GM18867 (cell line): ENCODE measurements around the gene NAA10.
A peak's percentile ranks its signal among the peaks of the same experiment; 100 is the strongest.

Experiments
- ATAC-seq: cut with Tn5 transposase; IDR thresholded peaks from one replicate; pipeline ENCODE4 v1.9.1; 2021; ENCODE audit warnings: mild to moderate bottlenecking, moderate library complexity; ENCODE audit not compliant: unreplicated experiment

Gene NAA10

DNA sequence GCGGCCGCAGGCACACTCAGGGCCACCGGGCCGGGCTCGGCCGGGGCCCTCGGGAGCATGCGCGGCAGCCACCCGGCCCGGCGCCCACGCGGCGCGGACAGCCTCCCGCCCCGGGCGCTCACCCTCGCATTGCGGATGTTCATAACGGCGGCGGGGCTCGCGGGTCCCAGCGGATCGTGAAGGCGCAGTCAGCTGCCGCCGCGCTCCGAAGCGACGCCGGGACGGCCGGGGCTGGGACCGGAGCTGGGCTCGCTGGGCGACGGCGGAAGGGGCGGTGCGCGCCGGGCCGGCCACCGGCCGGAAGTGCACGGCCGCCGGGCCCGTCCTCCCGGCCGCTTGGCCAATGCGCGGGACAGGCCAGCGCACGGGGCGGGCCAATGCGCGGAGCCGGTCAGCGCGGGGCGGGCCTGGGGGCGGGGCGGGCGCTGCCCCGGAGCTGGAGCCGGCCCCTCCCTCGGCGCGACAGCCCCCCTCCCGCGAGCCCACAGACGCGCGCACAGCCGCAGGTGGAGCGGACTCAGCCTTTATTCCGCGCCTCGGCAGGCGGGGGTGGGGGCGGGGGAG is at the start of gene NAA10:
TSS of gene NAA10 (minus strand) at position 276 of the 564 bp plus-strand sequence. CDS start at position 143, 133 bp downstream.
- peak; percentile 91 for ATAC-seq

DNA sequence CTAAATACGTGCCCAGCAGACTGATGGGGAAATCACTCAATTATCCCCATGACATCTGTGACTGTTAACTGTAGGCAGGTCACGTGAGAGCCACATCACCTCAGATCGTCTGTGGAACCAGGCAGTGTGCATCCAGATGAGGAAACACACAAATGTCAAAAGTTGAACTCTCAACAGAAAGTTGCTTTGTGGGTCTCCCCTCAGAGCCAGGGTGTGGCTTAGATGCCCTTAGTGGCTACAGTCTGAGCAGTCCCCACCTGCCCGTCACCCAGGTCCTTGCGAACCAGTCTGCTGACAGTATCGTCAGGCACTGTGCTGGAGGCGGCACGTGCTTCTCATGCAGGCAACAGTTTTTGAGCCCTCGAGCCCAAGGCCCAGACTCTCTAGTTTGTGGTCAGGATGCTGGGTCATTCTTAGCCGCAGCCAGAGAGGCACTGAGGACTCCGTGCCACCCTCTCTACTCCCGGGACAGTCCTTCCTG is 48.5 kb upstream of the NAA10 start:
- no peak for ATAC-seq

DNA sequence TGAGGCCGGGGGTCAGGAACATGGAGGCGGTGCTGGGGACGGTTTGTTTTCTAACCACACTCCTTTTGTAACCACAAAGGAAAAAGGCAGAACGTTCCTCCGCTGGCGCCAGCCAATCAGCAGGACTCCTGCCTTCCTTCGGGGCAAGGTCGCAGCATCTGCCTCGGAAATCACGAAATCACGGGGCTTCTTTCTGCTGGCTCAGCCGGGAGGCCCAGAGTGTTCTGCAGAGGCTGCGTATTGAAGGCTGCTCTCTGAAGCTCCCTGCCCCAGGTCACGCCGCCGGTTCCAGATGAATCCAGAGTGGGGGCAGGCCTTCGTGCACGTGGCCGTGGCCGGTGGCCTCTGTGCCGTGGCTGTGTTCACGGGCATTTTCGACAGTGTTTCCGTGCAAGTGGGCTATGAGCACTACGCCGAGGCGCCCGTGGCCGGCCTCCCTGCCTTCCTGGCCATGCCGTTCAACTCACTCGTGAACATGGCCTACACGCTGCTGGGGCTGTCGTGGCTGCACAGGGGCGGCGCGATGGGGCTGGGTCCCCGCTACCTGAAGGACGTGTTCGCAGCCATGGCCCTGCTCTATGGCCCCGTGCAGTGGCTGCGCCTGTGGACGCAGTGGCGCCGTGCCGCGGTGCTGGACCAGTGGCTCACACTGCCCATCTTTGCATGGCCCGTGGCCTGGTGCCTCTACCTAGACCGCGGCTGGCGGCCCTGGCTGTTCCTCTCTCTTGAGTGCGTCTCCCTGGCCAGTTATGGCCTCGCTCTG is 47.1 kb upstream of the NAA10 start:
- ATAC-seq: no peak

DNA sequence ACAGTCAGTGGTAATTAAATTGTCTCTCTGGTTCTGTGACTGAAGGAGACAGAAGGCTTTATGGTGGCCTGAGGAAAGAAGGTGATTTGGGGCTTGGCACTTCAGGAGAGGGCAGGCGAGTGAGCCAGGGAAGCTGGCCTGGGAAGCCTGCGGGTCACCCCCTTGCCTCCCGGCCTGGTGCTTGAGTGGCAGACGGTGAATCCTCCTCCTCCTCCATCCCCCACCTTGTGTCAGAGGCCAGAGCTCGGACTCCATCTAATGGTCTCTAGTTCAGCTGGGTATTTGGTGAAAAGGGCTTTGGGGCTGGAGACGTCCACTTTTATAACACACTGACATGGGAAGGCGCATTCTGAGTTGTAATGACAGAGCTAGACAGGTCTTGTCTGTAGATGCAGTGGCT is 46.4 kb upstream of the NAA10 start:
- ATAC-seq: no peak

DNA sequence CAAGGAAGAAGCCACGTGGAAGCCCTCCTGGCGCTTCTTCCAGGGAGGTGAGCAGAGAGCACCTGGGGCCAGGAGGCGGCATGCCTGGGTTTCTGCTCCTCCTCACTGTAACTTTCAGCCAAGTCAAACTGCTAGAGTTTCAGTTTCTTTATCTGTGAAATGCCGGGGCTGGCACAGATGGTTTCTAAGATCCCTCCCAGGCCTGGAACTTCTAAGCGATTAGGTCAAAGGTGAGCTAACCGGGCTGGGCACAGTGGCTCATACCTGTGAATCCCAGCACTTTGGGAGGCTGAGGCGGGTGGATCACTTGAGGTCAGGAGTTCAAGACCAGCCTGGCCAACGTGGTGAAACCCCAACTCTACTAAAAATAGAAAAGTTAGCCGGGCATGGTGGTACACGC is 45.6 kb upstream of the NAA10 start:
- peak; percentile 76 for ATAC-seq

DNA sequence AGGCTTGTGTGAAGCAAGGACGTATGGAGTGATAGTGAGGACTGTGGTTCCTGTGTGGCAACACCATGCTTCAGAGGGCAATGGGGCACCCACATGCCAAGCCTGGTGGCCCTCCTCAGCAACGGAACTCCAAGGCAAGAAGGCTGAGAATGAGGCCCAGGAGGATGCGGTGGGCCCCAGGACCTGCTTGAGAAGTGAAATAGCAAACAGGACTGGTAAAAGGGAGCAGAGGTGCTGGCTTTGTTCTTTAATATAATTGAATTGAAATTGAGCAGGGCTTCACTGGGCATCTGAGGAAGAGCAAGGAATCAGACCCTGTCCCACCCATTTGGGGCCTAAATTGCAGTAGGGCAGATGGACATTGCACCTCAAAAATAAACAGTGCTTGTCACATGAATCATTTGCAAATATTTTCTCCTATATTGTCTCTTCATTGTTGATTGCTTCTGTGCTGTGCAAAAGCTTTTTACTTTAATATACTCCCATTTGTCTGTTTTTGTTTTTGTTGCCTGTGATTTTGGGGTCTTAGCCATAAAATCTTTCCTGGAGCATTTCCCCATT is 40.0 kb upstream of the NAA10 start:
- no peak for ATAC-seq

DNA sequence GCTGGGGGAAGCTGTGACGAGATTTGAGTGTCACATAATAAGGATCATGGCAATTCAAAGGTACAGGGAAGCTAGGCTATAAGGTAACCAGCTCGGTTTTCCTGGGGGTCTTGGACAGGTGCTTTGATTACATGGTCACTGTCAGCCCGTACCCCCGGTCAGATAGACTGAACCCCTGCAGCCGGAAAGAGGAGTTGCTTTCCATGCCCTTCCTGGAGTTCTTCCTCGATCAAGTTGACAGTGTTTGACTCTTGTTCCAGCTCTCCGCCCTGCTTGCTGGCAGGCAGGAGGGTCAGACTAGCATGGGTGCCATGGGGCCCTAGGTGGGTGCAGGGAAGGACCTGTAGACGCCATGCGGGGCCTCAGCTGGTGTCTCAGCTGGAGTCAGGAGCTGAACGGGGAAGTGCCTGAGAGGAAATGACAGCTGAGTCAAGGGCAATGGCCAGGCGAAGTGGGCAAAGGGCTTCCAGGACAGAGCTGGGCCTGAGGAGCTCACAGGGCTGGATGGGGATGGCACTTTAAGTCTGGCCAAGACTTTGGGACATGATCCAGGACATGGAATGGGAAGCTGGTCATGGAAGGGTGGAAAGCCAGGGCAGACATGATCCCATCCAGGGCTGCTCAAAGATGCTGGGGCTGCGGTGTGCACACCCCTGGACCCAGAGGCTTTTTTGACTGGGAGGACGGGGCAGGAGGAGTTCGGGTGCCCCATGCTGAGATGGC is 39.3 kb upstream of the NAA10 start:
- no peak for ATAC-seq

DNA sequence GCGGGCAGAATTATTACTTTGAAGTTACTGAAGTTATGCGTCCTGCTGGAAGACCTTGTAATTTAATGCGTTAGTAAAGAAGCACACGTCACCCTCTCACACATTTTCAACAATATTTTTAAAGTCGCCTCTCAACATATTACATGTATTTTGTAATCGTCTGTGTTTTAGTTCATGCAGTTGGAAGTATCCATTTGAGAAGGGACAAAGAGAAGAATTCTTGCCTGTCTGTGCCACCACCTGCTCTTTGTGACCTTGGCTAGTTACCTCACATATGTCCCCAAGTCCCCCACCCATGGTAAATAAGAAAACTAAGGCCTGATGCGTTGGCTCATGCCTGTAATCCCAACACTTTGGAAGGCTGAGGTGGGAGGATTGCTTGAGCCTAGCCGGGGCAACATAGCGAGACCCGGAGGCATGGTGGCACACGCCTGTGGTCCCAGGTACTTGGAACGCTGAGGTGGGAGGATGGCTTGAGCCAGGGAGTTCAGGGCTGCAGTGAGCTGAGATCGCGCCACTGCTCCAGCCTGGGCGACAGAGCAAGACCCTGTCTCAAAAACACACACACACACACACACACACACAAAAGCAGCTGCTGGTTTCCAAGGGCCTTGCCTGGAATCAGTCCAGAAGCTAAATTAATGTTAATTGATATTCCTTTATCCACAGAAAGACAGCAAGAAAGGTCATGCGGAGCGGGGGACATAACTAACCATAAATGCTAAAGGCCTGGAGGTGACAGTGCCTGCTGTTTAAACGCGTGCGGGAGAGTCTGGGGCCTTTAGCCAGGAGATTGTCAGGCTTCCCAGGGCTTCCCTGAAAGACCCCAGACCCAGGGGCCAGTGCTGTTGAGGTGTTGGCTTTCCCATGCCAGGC is 38.5 kb upstream of the NAA10 start:
- no peak for ATAC-seq

DNA sequence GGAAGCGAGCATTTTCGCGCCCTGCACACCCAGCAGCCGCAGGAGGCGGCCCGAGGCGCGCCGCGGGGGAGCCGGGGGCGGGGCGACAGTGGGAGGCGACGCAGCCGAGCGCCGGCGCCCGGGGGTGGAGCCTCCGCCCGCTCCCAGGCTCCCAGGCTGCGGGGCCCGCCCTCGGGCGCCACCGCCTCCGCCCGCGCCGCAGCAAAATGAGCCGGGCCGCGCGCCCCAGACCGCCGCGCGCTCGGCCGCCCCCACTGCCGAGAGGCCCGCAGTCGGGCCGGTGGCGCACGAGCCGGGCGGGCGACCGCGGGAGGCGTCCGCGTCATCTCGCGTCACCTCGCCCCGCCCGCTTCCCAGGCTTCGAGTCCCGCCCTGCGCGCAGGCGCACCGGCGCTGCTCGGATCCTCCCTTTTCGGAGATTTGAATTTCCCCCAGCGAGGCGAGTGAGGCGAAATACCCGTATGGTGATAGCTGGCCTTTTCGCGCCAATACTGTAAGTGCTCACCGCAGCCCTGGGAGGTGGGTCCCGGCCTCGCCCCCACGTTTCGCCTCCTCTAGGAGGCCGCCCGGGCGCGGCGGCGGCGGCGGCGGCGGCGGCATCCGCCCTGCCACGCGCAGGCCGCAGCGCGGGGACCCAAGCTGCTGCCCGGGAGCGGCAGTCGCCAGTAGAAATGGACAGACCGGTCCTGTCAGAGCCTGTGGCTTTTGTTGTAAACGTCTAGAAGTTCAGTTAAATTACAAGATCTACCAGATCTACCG is 37.7 kb upstream of the NAA10 start, which contains the start of gene TMEM187:
TSS of gene TMEM187 (plus strand) at position 387 of the 759 bp plus-strand sequence. CDS start 9,309 bp downstream, outside the sequence.
- peak; percentile 57 for ATAC-seq

DNA sequence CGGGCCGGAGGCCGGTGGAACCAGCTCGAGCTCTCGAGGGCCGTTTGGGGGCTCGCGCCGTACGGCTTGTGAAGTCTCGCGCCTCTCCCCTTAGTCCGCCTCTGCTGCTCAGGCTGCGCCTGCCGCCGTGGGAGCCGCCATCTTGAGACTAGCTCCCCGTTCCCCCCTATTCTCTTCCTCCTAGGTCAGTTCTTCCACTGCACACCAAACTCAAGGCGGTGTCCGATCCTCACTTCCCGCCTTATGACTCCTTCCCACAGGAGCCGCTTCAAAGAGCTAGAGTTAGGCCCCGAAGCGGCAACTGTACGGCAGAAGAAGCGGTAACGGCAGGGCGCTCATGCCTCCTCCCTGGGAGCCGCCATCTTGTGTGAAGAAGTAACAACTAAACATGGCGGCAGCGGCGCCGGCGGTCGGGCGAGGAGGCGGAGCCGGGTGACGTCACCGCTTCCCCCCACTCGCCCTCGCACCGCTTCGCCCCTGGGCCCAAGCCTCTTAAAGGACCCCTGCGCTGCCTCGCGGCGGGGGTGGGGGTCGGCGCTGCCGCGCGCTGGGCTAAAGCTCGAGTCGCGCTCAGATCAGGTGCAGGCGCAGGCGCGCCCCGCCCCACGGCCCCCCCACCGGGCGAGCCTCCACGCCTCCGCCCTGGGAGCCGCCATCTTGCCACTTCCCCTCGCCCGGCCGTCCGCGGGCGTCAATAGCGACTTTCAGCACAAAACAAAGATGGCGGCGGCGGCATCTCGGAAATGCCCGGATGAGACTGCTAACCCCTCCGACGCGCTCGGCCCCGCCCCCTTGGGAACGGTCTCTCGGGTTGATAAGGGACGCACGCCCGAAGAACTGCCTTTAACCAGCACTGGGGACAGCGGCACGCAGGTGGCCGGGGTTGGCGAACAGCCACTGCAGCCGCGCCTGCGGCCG is 36.9 kb upstream of the NAA10 start, which contains the start of gene HCFC1:
TSS of gene HCFC1 (minus strand) at position 369 of the 918 bp plus-strand sequence. CDS start 978 bp downstream, outside the sequence.
- peak; percentile 51 for ATAC-seq

DNA sequence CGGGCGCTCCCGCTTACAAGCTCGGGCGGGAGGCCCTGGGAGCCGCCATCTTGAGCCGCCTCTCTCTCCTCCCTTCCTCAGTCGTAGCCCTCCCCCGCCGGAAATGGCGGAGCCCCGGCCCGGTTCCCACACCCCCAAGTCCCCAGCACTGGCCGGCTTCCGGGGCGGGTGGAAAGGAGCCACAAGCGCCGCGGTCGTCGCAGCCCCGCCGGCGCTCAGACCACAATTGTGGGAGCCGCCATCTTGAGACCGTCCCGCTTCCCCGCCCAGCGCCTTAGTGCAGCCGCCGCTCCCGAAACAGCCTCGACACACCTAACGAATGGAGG is 36.2 kb upstream of the NAA10 start:
- ATAC-seq: peak; percentile 44

DNA sequence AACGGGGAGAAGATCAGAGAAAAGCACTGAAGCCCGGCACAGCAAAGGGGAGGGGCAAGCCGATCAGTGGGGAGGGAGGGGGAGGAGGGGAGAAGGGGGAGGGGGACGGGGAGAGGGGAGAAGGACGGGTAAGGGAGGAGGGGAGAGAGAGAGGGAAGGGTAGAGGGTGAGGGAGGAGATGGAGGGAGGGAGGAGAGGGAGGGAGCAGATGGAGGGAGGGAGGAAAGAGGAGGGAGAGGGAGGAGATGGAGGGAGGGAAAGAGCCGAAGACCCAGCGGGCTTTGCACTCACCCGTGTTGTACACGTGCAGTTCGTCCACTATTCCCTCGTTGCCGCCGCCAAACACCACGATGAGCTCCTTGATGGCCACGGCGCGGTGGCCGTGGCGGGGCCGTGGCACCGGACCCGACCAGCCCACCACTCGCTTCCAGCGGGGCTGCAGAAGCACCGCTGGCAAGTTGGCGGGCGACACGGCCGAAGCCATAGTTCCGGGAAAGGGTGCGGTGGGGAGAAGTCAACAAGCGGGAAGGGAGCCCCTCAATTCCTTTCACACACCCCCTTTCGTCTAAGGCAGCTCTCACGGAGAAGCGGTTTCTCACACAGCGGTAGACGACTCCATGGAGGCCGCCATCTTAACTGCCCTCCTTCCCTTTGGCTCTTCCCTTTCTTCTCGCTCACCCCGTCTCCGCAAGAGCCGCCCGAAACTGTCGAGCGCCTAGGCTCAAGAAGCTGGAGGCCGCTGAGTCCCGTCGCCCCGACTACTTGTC is 35.7 kb upstream of the NAA10 start:
- ATAC-seq: peak; percentile 3

DNA sequence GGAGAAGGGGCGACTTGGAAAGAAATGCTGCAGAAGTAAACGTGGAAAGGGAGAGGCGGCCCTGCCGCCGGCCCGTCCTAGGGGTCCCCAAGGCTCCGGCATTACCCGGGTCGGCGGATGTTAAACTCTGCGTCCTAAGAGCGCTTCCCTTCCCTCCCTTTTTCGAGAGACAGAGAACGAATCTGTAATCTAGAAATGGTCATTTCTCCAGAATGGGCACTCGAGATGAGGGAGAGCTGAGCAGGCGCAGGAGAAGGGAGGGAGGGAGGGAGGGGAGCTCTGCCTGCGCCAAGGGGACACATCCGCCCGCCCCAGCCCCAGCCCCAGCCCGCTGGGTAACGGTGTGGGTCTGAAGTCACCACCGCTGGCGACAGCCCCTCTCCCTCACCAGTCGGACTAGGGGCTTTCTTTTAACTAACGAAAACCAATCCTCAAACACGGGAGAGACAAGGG is 35.1 kb upstream of the NAA10 start:
- no peak for ATAC-seq

DNA sequence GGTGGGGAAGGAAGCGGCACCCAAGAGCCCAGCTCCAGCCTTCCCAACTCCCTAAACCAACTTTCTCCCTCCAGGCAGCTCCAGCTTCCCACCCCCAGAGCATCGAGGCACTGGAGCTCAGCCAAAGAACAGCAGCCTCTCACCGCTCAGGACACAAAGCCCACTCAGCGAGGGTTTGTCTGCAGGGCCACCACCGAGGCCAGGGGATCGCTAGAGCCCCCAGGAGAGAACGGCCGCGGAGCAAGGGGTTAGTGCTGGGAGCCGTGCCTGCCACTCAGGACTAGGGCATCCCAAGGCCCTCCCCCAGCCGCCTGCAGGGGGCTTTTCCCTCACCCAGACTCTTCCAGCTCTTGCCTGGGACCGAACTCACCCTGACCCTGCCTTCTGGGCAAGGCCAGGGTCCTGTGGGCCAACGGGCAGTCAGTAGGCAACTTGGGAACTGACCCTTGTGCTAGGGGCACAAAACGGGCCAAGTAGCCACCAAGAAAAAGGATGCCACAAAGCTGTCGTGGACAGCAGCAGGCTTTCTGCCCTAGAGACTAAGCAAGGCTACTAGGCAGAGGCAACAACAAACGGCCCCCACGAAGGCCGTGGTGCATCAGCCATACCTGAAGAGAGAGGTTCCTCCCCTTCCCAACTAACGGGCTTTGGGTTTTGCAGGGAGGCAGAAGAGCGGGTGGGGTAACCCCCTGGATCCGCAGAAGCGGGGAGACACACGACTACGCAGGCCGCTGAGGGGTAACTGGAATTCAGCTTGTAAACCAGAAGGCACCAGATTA is 34.5 kb upstream of the NAA10 start:
- no peak for ATAC-seq

DNA sequence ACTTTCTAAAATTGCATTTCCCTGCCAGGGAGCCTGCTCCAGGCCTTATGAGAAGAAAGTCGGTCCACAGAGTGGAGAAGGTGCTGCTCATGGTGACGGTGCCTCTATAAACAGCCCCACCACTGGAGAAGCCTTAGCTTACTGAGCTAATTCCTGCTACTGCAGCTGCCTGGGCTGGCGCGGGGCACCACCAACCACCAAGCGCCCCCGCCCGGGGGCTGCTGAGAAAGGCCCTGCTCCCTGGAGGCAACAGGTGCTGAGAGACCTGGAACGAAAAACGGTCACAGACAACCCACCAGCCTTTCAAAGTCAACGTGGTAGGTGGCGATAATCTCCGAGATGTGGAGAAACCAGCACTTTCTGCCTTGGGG is 33.9 kb upstream of the NAA10 start:
- no peak for ATAC-seq

DNA sequence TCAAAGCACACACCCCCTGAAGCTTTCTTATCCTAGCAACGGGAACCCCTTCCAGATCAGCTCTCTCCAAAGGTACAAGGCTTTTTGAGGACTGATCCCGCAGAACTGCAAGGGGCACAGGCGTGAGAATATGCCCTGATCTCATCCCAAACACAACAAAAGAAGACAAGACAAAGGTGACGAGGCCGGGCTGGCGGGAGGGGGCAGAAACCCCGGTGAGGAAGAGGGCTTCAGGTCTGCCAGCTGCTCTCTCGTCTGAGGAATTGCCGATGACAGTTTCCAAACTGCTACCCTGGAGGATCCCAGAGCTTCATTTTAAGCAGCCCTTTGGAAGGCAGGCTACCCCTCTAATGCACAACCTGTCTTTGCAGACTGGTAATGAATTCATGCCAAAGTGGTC is 33.4 kb upstream of the NAA10 start:
- no peak for ATAC-seq
